NCI-H1048 (cell line): ENCODE results near the gene ACSBG1.

ENCODE experiments used
- DNase-seq: peaks from one replicate; lab custom pipeline; 2025; lab: John Stamatoyannopoulos, UW

The ACSBG1 gene

GRCh38 chr15:78201281-78202190 lies 32.8 kb downstream of the ACSBG1 start:
- DNase-seq, result no peak

GRCh38 chr15:78200276-78200930 lies 34.0 kb downstream of the ACSBG1 start:
- no peak for DNase-seq

GRCh38 chr15:78197632-78198031 lies 36.7 kb downstream of the ACSBG1 start:
- DNase-seq, result no peak

GRCh38 chr15:78195735-78196201 lies 38.6 kb downstream of the ACSBG1 start:
- no peak for DNase-seq

- DNase-seq, result no peak
These were observed 39.8 kb downstream of the ACSBG1 start for GRCh38 chr15:78194568-78194925.

GRCh38 chr15:78193731-78194567 lies 40.4 kb downstream of the ACSBG1 start:
- DNase-seq, result no peak

- no peak for DNase-seq
These were observed 41.4 kb downstream of the ACSBG1 start for GRCh38 chr15:78192826-78193594.

GRCh38 chr15:78182821-78183220 lies 51.5 kb downstream of the ACSBG1 start:
- no peak for DNase-seq

- no peak for DNase-seq
These were observed 52.0 kb downstream of the ACSBG1 start for GRCh38 chr15:78182336-78182700.

GRCh38 chr15:78179906-78180305 lies 54.5 kb downstream of the ACSBG1 start:
- DNase-seq, result no peak

GRCh38 chr15:78179286-78179840 lies 55.0 kb downstream of the ACSBG1 start:
- DNase-seq, result no peak

GRCh38 chr15:78178064-78178463 lies 56.3 kb downstream of the ACSBG1 start:
- no peak for DNase-seq

GRCh38 chr15:78177447-78177873 lies 56.9 kb downstream of the ACSBG1 start:
- DNase-seq, result no peak

- no peak for DNase-seq
These were observed 59.0 kb downstream of the ACSBG1 start for GRCh38 chr15:78175330-78175729.

- DNase-seq, result no peak
These were observed 60.0 kb downstream of the ACSBG1 start for GRCh38 chr15:78174401-78174800.

GRCh38 chr15:78171864-78172472 lies 62.4 kb downstream of the ACSBG1 start:
- no peak for DNase-seq

- no peak for DNase-seq
These were observed 63.3 kb downstream of the ACSBG1 start for GRCh38 chr15:78170848-78171773.

GRCh38 chr15:78168608-78169007 lies 65.8 kb downstream of the ACSBG1 start:
- DNase-seq, result no peak

GRCh38 chr15:78167227-78167888 lies 67.0 kb downstream of the ACSBG1 start:
- no peak for DNase-seq
